Tibial artery (tissue), 4 donors: ENCODE measurements around the gene SLC22A14.
A peak's percentile ranks its signal among the peaks of the same experiment; 100 is the strongest.

Experiments used
- DNase-seq, 2 donors: peaks; one replicate each; pipeline ENCODE4 v3.0.0-alpha.2; 2019
- H3K27ac ChIP-seq, 2 donors: fragments of 200-600 bp; sonication (generic) in 1 of 2; 1 replicate in 1 of 2; 2 replicates in 1 of 2; pipeline ENCODE4 v1.5.1; 2018 to 2019; ENCODE audit warnings: mild to moderate bottlenecking in 1 of 2
- H3K27me3 ChIP-seq, 2 donors: fragments of 200-600 bp; sonication (generic) in 1 of 2; one replicate each; pipeline versions ENCODE4 v1.5.1 to v1.6.0; 2016 to 2019
- H3K36me3 ChIP-seq, 3 donors: fragments of 200-600 bp; sonication (generic) in 2 of 3; one replicate each; pipeline ENCODE4 v1.5.1; 2016 to 2019; ENCODE audit warnings: mild to moderate bottlenecking in 2 of 3
- H3K4me1 ChIP-seq, 4 donors: fragments of 200-600 bp; sonication (generic) in 2 of 4; 1 replicate in 3 of 4; 2 replicates in 1 of 4; pipeline ENCODE4 v1.5.1; 2016 to 2019
- H3K4me3 ChIP-seq, 2 donors: fragments of 200-600 bp; sonication (generic) in 1 of 2; 1 replicate in 1 of 2; 2 replicates in 1 of 2; pipeline ENCODE4 v1.5.1; 2018 to 2019; ENCODE audit warnings: mild to moderate bottlenecking in 2 of 2
- H3K9me3 ChIP-seq, 3 donors: fragments of 200-600 bp; sonication (generic) in 1 of 3; one replicate each; pipeline ENCODE4 v1.5.1; 2016 to 2019
- CTCF ChIP-seq, 2 experiments: fragments of 200-600 bp in 1 of 2; fragments of 450-650 bp in 1 of 2; IDR thresholded peaks; one replicate each; pipeline ENCODE4 v1.5.1; 2017 to 2019; ENCODE audit warnings: antibody characterized with exemption in 2 of 2, mild to moderate bottlenecking in 1 of 2, moderate library complexity in 1 of 2
- intact Hi-C: fragments of 100-400 bp; cut with DNase I; formaldehyde crosslinking; loops from one replicate; pipeline ENCODE4 v1.15.0; 2023; ENCODE audit warnings: low total_unique reads

The SLC22A14 gene

GRCh38 chr3:38343797-38344594 is 61.9 kb downstream of the SLC22A14 start:
- no peak for DNase-seq
- no peaks in the 10 kb centered on the region for H3K27me3 ChIP-seq
- intact Hi-C loops = loop anchor here (10.0 kb wide), 1 partner anchor 219 kb away; no protein-coding TSS in a partner anchor
- TF ChIP-seq CTCF (IDR thresholded peaks at IDR 0.05) = no peak
- peaks cover 0 to 13% (median 7%) of the 10 kb centered on the region in 4 donors for H3K4me1 ChIP-seq
- H3K27ac ChIP-seq = no peak overlapping the region
- no peaks in the 10 kb centered on the region for H3K9me3 ChIP-seq
- H3K36me3 ChIP-seq = no peaks in the 10 kb centered on the region
- no peak overlapping the region for H3K4me3 ChIP-seq

GRCh38 chr3:38345879-38346586 is 63.9 kb downstream of the SLC22A14 start:
- no peaks in the 10 kb centered on the region for H3K9me3 ChIP-seq
- peaks cover 0 to 13% (median 7%) of the 10 kb centered on the region in 4 donors for H3K4me1 ChIP-seq
- H3K27ac ChIP-seq = peak overlapping the region; percentile 43 to 53
- no peak for DNase-seq
- no peak for TF ChIP-seq CTCF (IDR thresholded peaks at IDR 0.05)
- H3K27me3 ChIP-seq = no peaks in the 10 kb centered on the region
- H3K36me3 ChIP-seq = no peaks in the 10 kb centered on the region
- intact Hi-C loops = loop anchor here (2.0 to 10.0 kb wide), 2 partner anchors 133 to 221 kb away; no protein-coding TSS in a partner anchor
- H3K4me3 ChIP-seq = peak overlapping the region; percentile 62 to 63

- peak within 1 kb of the TSS; percentile 62 to 63 for H3K4me3 ChIP-seq
- intact Hi-C loops = loop anchor here (2.0 to 10.0 kb wide), 2 partner anchors 132 to 222 kb away; no protein-coding TSS in a partner anchor
- peak; percentile 87 to 92 for TF ChIP-seq CTCF (IDR thresholded peaks at IDR 0.05)
- H3K4me1 ChIP-seq = peaks cover 0 to 13% (median 7%) of the 10 kb centered on the region in 4 donors
- H3K36me3 ChIP-seq = no peaks in the 10 kb centered on the region
- H3K9me3 ChIP-seq = no peaks in the 10 kb centered on the region
- H3K27me3 ChIP-seq = no peaks in the 10 kb centered on the region
- peak within 1 kb of the TSS; percentile 43 to 53 for H3K27ac ChIP-seq
- DNase-seq = peak; percentile 82 to 90
These were observed 64.7 kb downstream of the SLC22A14 start, which contains the start of gene XYLB for GRCh38 chr3:38346587-38347410. Gene XYLB, plus strand, starts transcription at chr3:38346785. Its CDS starts 84 bp downstream, at chr3:38346869.

- Histone ChIP-seq H3K9me3 (no peaks in the 10 kb centered on the region), H3K27ac (peak overlapping the region in 1 of 2 donors; percentile 53), H3K4me3 (peak overlapping the region; percentile 62 to 63), H3K36me3 (no peaks in the 10 kb centered on the region), H3K27me3 (no peaks in the 10 kb centered on the region), H3K4me1 (peaks cover 0 to 13% (median 7%) of the 10 kb centered on the region in 4 donors)
- DNase-seq = no peak
- intact Hi-C loops = loop anchor here (2.0 to 10.0 kb wide), 2 partner anchors 131 to 223 kb away; no protein-coding TSS in a partner anchor
- no peak for TF ChIP-seq CTCF (IDR thresholded peaks at IDR 0.05)
These were observed 65.5 kb downstream of the SLC22A14 start for GRCh38 chr3:38347421-38348200.
